IMR-90 (cell line): ENCODE measurements around the gene CRAMP1. TPM values are rescaled to one million over a fixed set of nuclear protein-coding genes. Genes with fewer than 3 reads are reported as not detected.

Experiments used
- ATAC-seq: fragments of 200-7000 bp; cut with Tn5 transposase; 2 replicates; pipeline ENCODE4 v1.9.1; 2020; ENCODE audit warnings: low read depth, mild to moderate bottlenecking, moderate library complexity
- BruUV-seq: library from RNA; stranded (reverse); fragments of 400-500 nt; replicated peaks from 2 replicates; lab custom pipeline; 2021; lab: Mats Ljungman, UMichigan
- CTCF ChIA-PET: fragments of 300-600 bp; formaldehyde crosslinking; extraction: SDS; loops from one replicate; lab custom pipeline; 2021; ENCODE audit warnings: antibody characterized with exemption; lab: Yijun Ruan, JAX
- POLR2A ChIA-PET: fragments of 300-600 bp; sonication (Branson Sonifier 250); formaldehyde crosslinking; loops from one replicate; lab custom pipeline; 2022; ENCODE audit warnings: antibody characterized with exemption; ENCODE audit not compliant: unreplicated experiment; lab: Charles Lee
- DNase-seq: peaks from one replicate; pipeline ENCODE4 v3.0.0; 2013
- H2AFZ ChIP-seq: replicated peaks from 2 replicates; pipeline ENCODE3; 2013; ENCODE audit warnings: low read length, mild to moderate bottlenecking; ENCODE audit not compliant: poor library complexity
- H2AK5ac ChIP-seq: 2 replicates; pipeline ENCODE4 v1.6.1; 2013; ENCODE audit warnings: low read depth, low read length, inconsistent platforms
- H2AK9ac ChIP-seq: replicated peaks from 2 replicates; pipeline ENCODE3; 2013; ENCODE audit warnings: mild to moderate bottlenecking, low read depth, low read length, moderate library complexity; ENCODE audit not compliant: poor library complexity
- H2BK120ac ChIP-seq: 2 replicates; pipeline ENCODE4 v1.6.1; 2013; ENCODE audit warnings: low read depth, low read length, inconsistent platforms
- H2BK15ac ChIP-seq: 3 replicates; pipeline ENCODE4 v1.6.1; 2013; ENCODE audit warnings: low read depth, low read length, inconsistent platforms
- H2BK20ac ChIP-seq: 2 replicates; pipeline ENCODE4 v1.6.1; 2013; ENCODE audit warnings: low read depth, mild to moderate bottlenecking, inconsistent platforms, low read length, moderate library complexity
- H2BK5ac ChIP-seq: 2 replicates; pipeline ENCODE4 v1.6.1; 2013; ENCODE audit warnings: mild to moderate bottlenecking, low read depth, low read length, inconsistent platforms; ENCODE audit not compliant: poor library complexity, severe bottlenecking
- H3K14ac ChIP-seq: replicated peaks from 2 replicates; pipeline ENCODE4 v1.6.1; 2013; ENCODE audit warnings: low read depth, low read length, inconsistent platforms
- H3K18ac ChIP-seq: 2 replicates; pipeline ENCODE4 v1.6.1; 2013; ENCODE audit warnings: low read depth, low read length, control low read depth
- H3K23ac ChIP-seq: 2 replicates; pipeline ENCODE4 v1.6.1; 2013; ENCODE audit warnings: low read depth, low read length, inconsistent platforms
- H3K27ac ChIP-seq: 2 replicates; pipeline ENCODE4 v1.5.1; 2013; ENCODE audit warnings: mild to moderate bottlenecking, control low read depth, low read length; ENCODE audit not compliant: insufficient read depth
- H3K27me3 ChIP-seq: 2 replicates; pipeline ENCODE4 v1.6.1; 2013; ENCODE audit warnings: low read length; ENCODE audit not compliant: control insufficient read depth, insufficient read depth
- H3K36me3 ChIP-seq: 2 replicates; pipeline ENCODE4 v1.6.1; 2013; ENCODE audit warnings: low read length, mixed read lengths; ENCODE audit not compliant: control insufficient read depth, insufficient read depth
- H3K4ac ChIP-seq: 2 replicates; pipeline ENCODE4 v1.6.1; 2013; ENCODE audit warnings: low read depth, low read length, inconsistent platforms
- H3K4me1 ChIP-seq: 2 replicates; pipeline ENCODE4 v1.6.1; 2013; ENCODE audit warnings: low read length, mixed read lengths; ENCODE audit not compliant: control insufficient read depth, insufficient read depth
- H3K4me2 ChIP-seq: 2 replicates; pipeline ENCODE4 v1.6.1; 2013; ENCODE audit warnings: low read depth, mild to moderate bottlenecking, control low read depth, low read length, moderate library complexity
- H3K4me3 ChIP-seq: 2 replicates; pipeline ENCODE4 v1.5.1; 2013; ENCODE audit warnings: low read depth, mild to moderate bottlenecking, control low read depth, low read length, moderate library complexity; ENCODE audit not compliant: insufficient read depth
- H3K56ac ChIP-seq: 2 replicates; pipeline ENCODE4 v1.6.1; 2013; ENCODE audit warnings: low read length, inconsistent platforms; ENCODE audit not compliant: insufficient read depth; ENCODE audit errors: extremely low read depth
- H3K79me1 ChIP-seq, 2 experiments: 2 replicates each; pipeline ENCODE4 v1.6.1; 2013; ENCODE audit warnings: low read length in 2 of 2, inconsistent platforms in 1 of 2, low read depth in 1 of 2
- H3K9ac ChIP-seq: 2 replicates; pipeline ENCODE4 v1.6.1; 2013; ENCODE audit warnings: low read depth, low read length, control low read depth
- H3K9me1 ChIP-seq: 2 replicates; pipeline ENCODE4 v1.6.1; 2013; ENCODE audit warnings: low read length, inconsistent platforms; ENCODE audit not compliant: insufficient read depth
- H3K9me3 ChIP-seq: 2 replicates; pipeline ENCODE4 v1.6.1; 2013; ENCODE audit warnings: low read length; ENCODE audit not compliant: control insufficient read depth, insufficient read depth
- H4K20me1 ChIP-seq: 2 replicates; pipeline ENCODE4 v1.6.1; 2013; ENCODE audit warnings: low read length, inconsistent platforms; ENCODE audit not compliant: insufficient read depth
- H4K5ac ChIP-seq: 2 replicates; pipeline ENCODE4 v1.6.1; 2013; ENCODE audit warnings: mild to moderate bottlenecking, low read depth, low read length, control low read depth
- H4K8ac ChIP-seq, 2 experiments: 2 replicates each; pipeline ENCODE4 v1.6.1; 2013; ENCODE audit warnings: low read depth in 2 of 2, low read length in 2 of 2, control low read depth in 1 of 2, inconsistent platforms in 1 of 2
- H4K91ac ChIP-seq: 2 replicates; pipeline ENCODE4 v1.6.1; 2013; ENCODE audit warnings: low read depth, low read length, inconsistent platforms; ENCODE audit not compliant: insufficient read depth
- BHLHE40 ChIP-seq: fragments of 150-350 bp; IDR thresholded peaks from 2 replicates; pipeline ENCODE4 v1.6.1; 2016; ENCODE audit warnings: mild to moderate bottlenecking, low read depth, low read length
- CEBPB ChIP-seq: IDR thresholded peaks from 2 replicates; pipeline ENCODE4 v1.6.1; 2012; ENCODE audit warnings: low read depth, low read length, improper control_type of control experiment
- MAZ ChIP-seq: IDR thresholded peaks from 2 replicates; pipeline ENCODE4 v1.6.1; 2012; ENCODE audit warnings: low read depth, mild to moderate bottlenecking, low read length, improper control_type of control experiment, moderate library complexity, borderline replicate concordance
- MXI1 ChIP-seq: IDR thresholded peaks from 2 replicates; pipeline ENCODE4 v1.6.1; 2012; ENCODE audit warnings: low read depth, mild to moderate bottlenecking, low read length, moderate library complexity, borderline replicate concordance
- POLR2A ChIP-seq: IDR thresholded peaks from 2 replicates; pipeline ENCODE4 v1.6.1; 2012; ENCODE audit warnings: mild to moderate bottlenecking, low read depth, low read length
- RAD21 ChIP-seq: IDR thresholded peaks from 2 replicates; pipeline ENCODE4 v1.6.1; 2012; ENCODE audit warnings: low read length, improper control_type of control experiment
- WGBS, 2 experiments: methylation state at CpG; one replicate each; pipeline versions ENCODE4 v1.1.5 to v1.1.7; 2013; ENCODE audit warnings: missing lambda C conversion rate in 2 of 2; ENCODE audit not compliant: insufficient read length in 1 of 2; ENCODE audit errors: extremely low coverage in 2 of 2; 5-methylcytosine and 5-hydroxymethylcytosine counted together
- dilution Hi-C: fragments of 300-500 bp; cut with HindIII; formaldehyde crosslinking; loops from one replicate; pipeline ENCODE4 v1.14.3; 2018; ENCODE audit warnings: low sequenced_read_pairs; ENCODE audit not compliant: unreplicated experiment
- in situ Hi-C: fragments of 300-500 bp; cut with MboI; formaldehyde crosslinking; loops from 3 replicates; pipeline ENCODE4 v1.14.3; 2019; ENCODE audit warnings: low sequenced_read_pairs, inconsistent platforms, mixed read lengths
- intact Hi-C: fragments of 100-400 bp; cut with micrococcal nuclease; formaldehyde crosslinking; loops from 2 replicates; pipeline ENCODE4 v1.10.0; 2022
- polyA plus RNA-seq, 3 experiments: library from polyadenylated mRNA; depleted of rRNA; stranded (reverse); fragments of >200 nt; gene quantifications; 2 replicates each; pipeline ENCODE4 v1.2.3, GENCODE V29; 2012; ENCODE audit warnings: low replicate concordance in 1 of 3
- total RNA-seq: library from RNA; depleted of rRNA; stranded (reverse); fragments of >200 nt; gene quantifications from 2 replicates; pipeline ENCODE4 v1.2.3, GENCODE V29; 2012
- TF ChIP-seq, protein P1 (sequence below): fragments of 150-350 bp; IDR thresholded peaks from 2 replicates; pipeline ENCODE4 v1.6.1; 2016; ENCODE audit warnings: low read depth, mild to moderate bottlenecking, low read length, moderate library complexity, borderline replicate concordance

CRAMP1 gene
- total and polyA plus RNA-seq, 2 of the 4 experiments (the other 2 are of a cell fraction), result 3.2 to 12.0 TPM

GRCh38 chr16:1713331-1713730, 101.2 kb downstream of the CRAMP1 start:
- no TSS peak for BruUV-seq
- ATAC-seq (peak; percentile 35), DNase-seq (no peak)
- Histone ChIP-seq H3K9me1 (peaks cover 33% of the 10 kb centered on the region), H3K9ac (no peak overlapping the region), H3K4ac (no peak overlapping the region), H2BK20ac (no peak overlapping the region), H2BK15ac (no peak overlapping the region), H2AK9ac (no peak overlapping the region), H3K14ac (no peak overlapping the region), H3K56ac (no peak overlapping the region), H4K91ac (no peak overlapping the region), H4K8ac (no peak overlapping the region), H3K27me3 (no peaks in the 10 kb centered on the region), H3K36me3 (no peaks in the 10 kb centered on the region), H3K79me1 (peaks cover 24 to 79% of the 10 kb centered on the region in 2 experiments), H2BK5ac (no peak overlapping the region), H3K4me2 (no peak overlapping the region), H3K23ac (no peak overlapping the region), H2BK120ac (no peak overlapping the region), H3K9me3 (no peaks in the 10 kb centered on the region), H4K20me1 (peaks cover 81% of the 10 kb centered on the region), H4K5ac (no peak overlapping the region), H3K4me3 (no peak overlapping the region), H3K4me1 (peaks cover 11% of the 10 kb centered on the region), H3K18ac (no peak overlapping the region), H2AK5ac (peak overlapping the region; percentile 13; the same call in 1 of the 2 replicates), H3K27ac (no peak overlapping the region), H2AFZ (no peak overlapping the region)
- dilution Hi-C loops, result no loop called here
- WGBS, 2 experiments, result no CpG with 5 or more reads among the region's 7 CpGs
- ChIA-PET POLR2A (no interaction called here), CTCF (no interaction called here)
- intact Hi-C loops, result no loop called here
- in situ Hi-C loops, result loop anchor here (5.0 kb wide), 1 partner anchor 49 kb away; no protein-coding TSS in a partner anchor
- TF ChIP-seq POLR2A (no peak), MAZ (no peak), BHLHE40 (no peak), RAD21 (no peak), MXI1 (no peak), CEBPB (no peak)
- TF ChIP-seq, protein P1, sequence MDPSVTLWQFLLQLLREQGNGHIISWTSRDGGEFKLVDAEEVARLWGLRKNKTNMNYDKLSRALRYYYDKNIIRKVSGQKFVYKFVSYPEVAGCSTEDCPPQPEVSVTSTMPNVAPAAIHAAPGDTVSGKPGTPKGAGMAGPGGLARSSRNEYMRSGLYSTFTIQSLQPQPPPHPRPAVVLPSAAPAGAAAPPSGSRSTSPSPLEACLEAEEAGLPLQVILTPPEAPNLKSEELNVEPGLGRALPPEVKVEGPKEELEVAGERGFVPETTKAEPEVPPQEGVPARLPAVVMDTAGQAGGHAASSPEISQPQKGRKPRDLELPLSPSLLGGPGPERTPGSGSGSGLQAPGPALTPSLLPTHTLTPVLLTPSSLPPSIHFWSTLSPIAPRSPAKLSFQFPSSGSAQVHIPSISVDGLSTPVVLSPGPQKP, result no peak
